8988T (cell line): ENCODE data around the gene CYP2S1.
"Not testable (repeated sequence)": the region's sequence is repeated elsewhere in the genome, so short reads cannot be mapped to it uniquely, and the experiment has no call there.

ENCODE experiments used
- DNase-seq: peaks from one replicate; pipeline ENCODE4 v3.0.0; 2011

CYP2S1 gene

GRCh38 chr19:41192574-41193429, at the start of gene CYP2S1:
Gene CYP2S1 (plus strand): TSS chr19:41193219. CDS start chr19:41193265, 46 bp downstream.
- DNase-seq = peak; percentile 61

GRCh38 chr19:41144403-41144802, 48.6 kb upstream of the CYP2S1 start:
- no peak for DNase-seq

GRCh38 chr19:41149831-41150230, 43.2 kb upstream of the CYP2S1 start:
- DNase-seq = no peak

GRCh38 chr19:41150986-41151385, 42.0 kb upstream of the CYP2S1 start:
- DNase-seq = not testable (repeated sequence)

GRCh38 chr19:41154060-41154459, 39.0 kb upstream of the CYP2S1 start:
- DNase-seq = no peak

GRCh38 chr19:41156207-41156606, 36.8 kb upstream of the CYP2S1 start:
- no peak for DNase-seq

- DNase-seq = no peak
Observed at GRCh38 chr19:41159881-41160280, 33.1 kb upstream of the CYP2S1 start.

- no peak for DNase-seq
Observed at GRCh38 chr19:41161903-41162302, 31.1 kb upstream of the CYP2S1 start.

- no peak for DNase-seq
Observed at GRCh38 chr19:41166944-41167804, 25.8 kb upstream of the CYP2S1 start.

GRCh38 chr19:41172297-41173164, 20.5 kb upstream of the CYP2S1 start:
- DNase-seq = no peak

GRCh38 chr19:41174297-41174928, 18.6 kb upstream of the CYP2S1 start:
- no peak for DNase-seq

GRCh38 chr19:41175801-41176777, 16.9 kb upstream of the CYP2S1 start:
- peak; percentile 62 for DNase-seq

- not testable (repeated sequence) for DNase-seq
Observed at GRCh38 chr19:41180173-41180572, 12.8 kb upstream of the CYP2S1 start.

- DNase-seq = no peak
Observed at GRCh38 chr19:41186971-41187883, 5.8 kb upstream of the CYP2S1 start.

- no peak for DNase-seq
Observed at GRCh38 chr19:41187884-41188279, 5.1 kb upstream of the CYP2S1 start.

- DNase-seq = no peak
Observed at GRCh38 chr19:41189425-41190065, 3.5 kb upstream of the CYP2S1 start.

GRCh38 chr19:41193430-41194156, 574 bp downstream of the CYP2S1 start:
- no peak for DNase-seq

- no peak for DNase-seq
Observed at GRCh38 chr19:41194157-41194552, 1.1 kb downstream of the CYP2S1 start.
